GM23338 (cell line): ENCODE measurements around the gene CFAP410.

ENCODE experiments used
- EZH2 ChIP-seq: fragments of 200-600 bp; sonication (generic); IDR thresholded peaks from one replicate; pipeline ENCODE4 v1.8.0; 2017; ENCODE audit warnings: antibody characterized with exemption, mild to moderate bottlenecking, low read depth; ENCODE audit not compliant: unreplicated experiment
- JUNB ChIP-seq: IDR thresholded peaks from one replicate; pipeline ENCODE4 v1.6.1; 2016; ENCODE audit warnings: antibody characterized with exemption; ENCODE audit not compliant: unreplicated experiment
- POLR2AphosphoS5 ChIP-seq: IDR thresholded peaks from 2 replicates; pipeline ENCODE4 v1.6.1; 2016; ENCODE audit warnings: antibody characterized with exemption, low read depth
- ZNF331 ChIP-seq: fragments of 250-450 bp; sonication (Bioruptor Pico); IDR thresholded peaks from 2 replicates; pipeline ENCODE4 v1.5.0; 2020; ENCODE audit warnings: low read depth, mild to moderate bottlenecking, moderate library complexity
- TF ChIP-seq, protein P1 (sequence below), 2 experiments: fragments of 200-600 bp in 1 of 2; sonication (generic) in 1 of 2; conservative IDR thresholded peaks; 2 replicates each; pipeline versions ENCODE4 v1.5.1 to v1.6.1; 2016 to 2017; ENCODE audit warnings: antibody characterized with exemption in 2 of 2, low read depth in 2 of 2, mild to moderate bottlenecking in 2 of 2, moderate library complexity in 1 of 2
- TF ChIP-seq, protein P2 (sequence below): IDR thresholded peaks from one replicate; pipeline ENCODE4 v1.6.1; 2018; ENCODE audit warnings: antibody characterized with exemption; ENCODE audit not compliant: unreplicated experiment

DNA sequence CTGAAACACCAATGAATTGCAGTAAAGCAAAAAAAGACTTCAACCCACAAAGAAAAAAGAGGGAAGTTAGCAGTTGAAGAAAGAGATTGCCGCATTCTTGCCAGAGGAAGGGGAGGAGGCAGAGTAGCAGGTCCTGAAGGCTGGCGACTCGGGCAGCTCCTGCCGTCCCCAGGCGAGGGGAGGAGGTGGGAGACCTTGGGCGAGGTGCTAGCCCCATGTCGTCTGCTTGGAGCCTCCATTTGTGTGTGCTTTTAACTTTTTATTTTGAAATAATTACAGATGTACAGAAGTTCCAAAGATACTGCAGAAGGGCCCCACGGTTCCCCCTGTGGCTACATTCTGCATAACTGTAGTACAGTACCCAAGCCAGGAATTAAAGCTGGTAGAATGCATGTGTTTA lies 21.0 kb upstream of the CFAP410 start:
- no peak for TF ChIP-seq JUNB
- TF ChIP-seq, protein P1, sequence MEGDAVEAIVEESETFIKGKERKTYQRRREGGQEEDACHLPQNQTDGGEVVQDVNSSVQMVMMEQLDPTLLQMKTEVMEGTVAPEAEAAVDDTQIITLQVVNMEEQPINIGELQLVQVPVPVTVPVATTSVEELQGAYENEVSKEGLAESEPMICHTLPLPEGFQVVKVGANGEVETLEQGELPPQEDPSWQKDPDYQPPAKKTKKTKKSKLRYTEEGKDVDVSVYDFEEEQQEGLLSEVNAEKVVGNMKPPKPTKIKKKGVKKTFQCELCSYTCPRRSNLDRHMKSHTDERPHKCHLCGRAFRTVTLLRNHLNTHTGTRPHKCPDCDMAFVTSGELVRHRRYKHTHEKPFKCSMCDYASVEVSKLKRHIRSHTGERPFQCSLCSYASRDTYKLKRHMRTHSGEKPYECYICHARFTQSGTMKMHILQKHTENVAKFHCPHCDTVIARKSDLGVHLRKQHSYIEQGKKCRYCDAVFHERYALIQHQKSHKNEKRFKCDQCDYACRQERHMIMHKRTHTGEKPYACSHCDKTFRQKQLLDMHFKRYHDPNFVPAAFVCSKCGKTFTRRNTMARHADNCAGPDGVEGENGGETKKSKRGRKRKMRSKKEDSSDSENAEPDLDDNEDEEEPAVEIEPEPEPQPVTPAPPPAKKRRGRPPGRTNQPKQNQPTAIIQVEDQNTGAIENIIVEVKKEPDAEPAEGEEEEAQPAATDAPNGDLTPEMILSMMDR (conservative IDR thresholded peaks at IDR 0.05; ENCODE audit: low read depth in 2 of 2), result peak in 1 of 2 experiments; percentile 32; a peak in 2 of 4 replicates
- no peak for TF ChIP-seq POLR2AphosphoS5
- TF ChIP-seq EZH2, result no peak
- TF ChIP-seq, protein P2, sequence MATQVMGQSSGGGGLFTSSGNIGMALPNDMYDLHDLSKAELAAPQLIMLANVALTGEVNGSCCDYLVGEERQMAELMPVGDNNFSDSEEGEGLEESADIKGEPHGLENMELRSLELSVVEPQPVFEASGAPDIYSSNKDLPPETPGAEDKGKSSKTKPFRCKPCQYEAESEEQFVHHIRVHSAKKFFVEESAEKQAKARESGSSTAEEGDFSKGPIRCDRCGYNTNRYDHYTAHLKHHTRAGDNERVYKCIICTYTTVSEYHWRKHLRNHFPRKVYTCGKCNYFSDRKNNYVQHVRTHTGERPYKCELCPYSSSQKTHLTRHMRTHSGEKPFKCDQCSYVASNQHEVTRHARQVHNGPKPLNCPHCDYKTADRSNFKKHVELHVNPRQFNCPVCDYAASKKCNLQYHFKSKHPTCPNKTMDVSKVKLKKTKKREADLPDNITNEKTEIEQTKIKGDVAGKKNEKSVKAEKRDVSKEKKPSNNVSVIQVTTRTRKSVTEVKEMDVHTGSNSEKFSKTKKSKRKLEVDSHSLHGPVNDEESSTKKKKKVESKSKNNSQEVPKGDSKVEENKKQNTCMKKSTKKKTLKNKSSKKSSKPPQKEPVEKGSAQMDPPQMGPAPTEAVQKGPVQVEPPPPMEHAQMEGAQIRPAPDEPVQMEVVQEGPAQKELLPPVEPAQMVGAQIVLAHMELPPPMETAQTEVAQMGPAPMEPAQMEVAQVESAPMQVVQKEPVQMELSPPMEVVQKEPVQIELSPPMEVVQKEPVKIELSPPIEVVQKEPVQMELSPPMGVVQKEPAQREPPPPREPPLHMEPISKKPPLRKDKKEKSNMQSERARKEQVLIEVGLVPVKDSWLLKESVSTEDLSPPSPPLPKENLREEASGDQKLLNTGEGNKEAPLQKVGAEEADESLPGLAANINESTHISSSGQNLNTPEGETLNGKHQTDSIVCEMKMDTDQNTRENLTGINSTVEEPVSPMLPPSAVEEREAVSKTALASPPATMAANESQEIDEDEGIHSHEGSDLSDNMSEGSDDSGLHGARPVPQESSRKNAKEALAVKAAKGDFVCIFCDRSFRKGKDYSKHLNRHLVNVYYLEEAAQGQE, result no peak
- TF ChIP-seq ZNF331 (CRISPR knock-in tag), result no peak
